Heart left ventricle (tissue), 16 donors: ENCODE measurements around the gene PNKP. TPM values are rescaled to one million over a fixed set of nuclear protein-coding genes. Genes with fewer than 3 reads are reported as not detected.
A peak's percentile ranks its signal among the peaks of the same experiment; 100 is the strongest.

Experiments used
- ATAC-seq, 4 donors: fragments of 200-7000 bp; cut with Tn5 transposase; one replicate each; pipeline ENCODE4 v1.9.1; 2020 to 2022; ENCODE audit warnings: moderate library complexity in 4 of 4, mild to moderate bottlenecking in 3 of 4, moderate number of reproducible peaks in 1 of 4
- DNase-seq, 5 donors: peaks; one replicate each; pipeline ENCODE4 v3.0.0-alpha.2; 2020
- H3K27ac ChIP-seq, 12 donors: fragments of 200-600 bp; sonication (generic) in 4 of 12; one replicate each; pipeline versions ENCODE4 v1.5.0 to v1.8.0; 2016 to 2022; ENCODE audit warnings: mild to moderate bottlenecking in 2 of 12
- H3K27me3 ChIP-seq, 9 donors: fragments of 200-600 bp; sonication (generic) in 2 of 9; one replicate each; pipeline versions ENCODE4 v1.5.1 to v1.8.0; 2016 to 2022; ENCODE audit warnings: mild to moderate bottlenecking in 3 of 9
- H3K36me3 ChIP-seq, 9 donors: fragments of 200-600 bp; sonication (generic) in 2 of 9; one replicate each; pipeline versions ENCODE4 v1.5.0 to v1.8.0; 2018 to 2022; ENCODE audit warnings: mild to moderate bottlenecking in 2 of 9
- H3K4me1 ChIP-seq, 12 donors: fragments of 200-600 bp; sonication (generic) in 4 of 12; one replicate each; pipeline versions ENCODE4 v1.5.0 to v1.8.0; 2016 to 2022; ENCODE audit warnings: mild to moderate bottlenecking in 3 of 12
- H3K4me3 ChIP-seq, 12 donors: fragments of 200-600 bp; sonication (generic) in 4 of 12; one replicate each; pipeline versions ENCODE4 v1.5.0 to v1.8.0; 2017 to 2022; ENCODE audit warnings: mild to moderate bottlenecking in 9 of 12, moderate library complexity in 4 of 12
- H3K9me3 ChIP-seq, 12 donors: fragments of 200-600 bp; sonication (generic) in 4 of 12; one replicate each; pipeline versions ENCODE4 v1.5.0 to v1.8.0; 2016 to 2022; ENCODE audit warnings: mild to moderate bottlenecking in 1 of 12
- POLR2A ChIP-seq, 2 donors: fragments of 450-650 bp; IDR thresholded peaks; one replicate each; pipeline ENCODE4 v1.6.1; 2017; ENCODE audit warnings: antibody characterized with exemption in 2 of 2, mild to moderate bottlenecking in 2 of 2, moderate library complexity in 2 of 2
- WGBS, 4 donors: extraction: QIAGEN DNeasy Blood & Tissue Kit in 2 of 4; methylation state at CpG; one replicate each; pipeline versions ENCODE4 v1.1.5 to v1.1.7; 2013 to 2018; 5-methylcytosine and 5-hydroxymethylcytosine counted together
- intact Hi-C, 10 donors: fragments of 100-400 bp; cut with DNase I; formaldehyde crosslinking; loops; one replicate each; pipeline versions ENCODE4 v1.11.1 to v1.14.2; 2022
- polyA plus RNA-seq, 2 donors: library from polyadenylated mRNA; stranded (reverse); fragments of 200-250 nt; gene quantifications; one replicate each; pipeline ENCODE4 v1.2.3, GENCODE V29; 2013
- total RNA-seq, 9 donors: library from RNA; depleted of rRNA in 2 of 9; stranded (reverse); fragments of >200 nt in 2 of 9; fragmentation: NEBNext Ultra II Directional in 3 of 9; extraction: Animal tissue kit (Norgen Biotek cat#: 25700) in 3 of 9; gene quantifications; one replicate each; pipeline versions ENCODE4 v1.1.0 to v1.2.4, GENCODE V29; 2016 to 2023
- TF ChIP-seq, protein P1 (sequence below), 12 donors: fragments of 200-600 bp; sonication (generic) in 4 of 12; IDR thresholded peaks; one replicate each; pipeline versions ENCODE4 v1.5.0 to v1.8.0; 2018 to 2022; ENCODE audit warnings: antibody characterized with exemption in 12 of 12, mild to moderate bottlenecking in 5 of 12
- donor health status: ischemic (EF 13 %, LVEDD 7.1; RV severe dilation, severe dysfunction).
- donor health status: healthy with polysubstance abuse.
- donor health status: DM: no; HTN: yes; CAD: no.
- donor health status: DM: no; HTN: no; CAD: no.
- donor health status: ischemic (EF 25% LVEDD 6.9; RV normal size, moderate dysfunction).
- donor health status: ischemic (EF 25% LVEDD 5.7; RV mildly dilated, moderate dysfunction).
- donor health status: healthy.
- donor health status: DM: yes; HTN: yes; CAD: no.
- donor health status: ischemic (EF 35%, LVEDD 5.7; RV mildly dilated, moderate dysfunction).
- donor health status: nonischemic (EF 11% LVEDD 7.7; RV severe dilation, severe dysfunction).
- donor health status: DM: yes; HTN: yes; CAD: no.
- donor health status: PGD.
- donor health status: ischemic (EF 29% LVEDD 5.4; RV normal size, mild dysfunction).
- donor health status: nonischemic (EF 23%, LVEDD 6.1; RV moderate dilation, normal function).

PNKP gene
- total and polyA plus RNA-seq, 11 donors = 26.6 to 57.0 (median 36.8) TPM

GRCh38 chr19:49881186-49881585 lies 13.8 kb upstream of the PNKP start:
- peaks cover 8 to 78% (median 72%) of the 10 kb centered on the region in 9 donors for H3K36me3 ChIP-seq
- H3K27ac ChIP-seq = no peak overlapping the region
- peaks cover 0 to 16% (median 9%) of the 10 kb centered on the region in 12 donors for H3K4me1 ChIP-seq
- no peaks in the 10 kb centered on the region for H3K9me3 ChIP-seq
- 92 to 98% (median 95%) methylated on average over 17 of the region's 17 CpGs for WGBS, 4 donors
- H3K27me3 ChIP-seq = no peaks in the 10 kb centered on the region
- no peak overlapping the region for H3K4me3 ChIP-seq
- DNase-seq = peak in 1 of 5 donors; percentile 44
- TF ChIP-seq, protein P1, sequence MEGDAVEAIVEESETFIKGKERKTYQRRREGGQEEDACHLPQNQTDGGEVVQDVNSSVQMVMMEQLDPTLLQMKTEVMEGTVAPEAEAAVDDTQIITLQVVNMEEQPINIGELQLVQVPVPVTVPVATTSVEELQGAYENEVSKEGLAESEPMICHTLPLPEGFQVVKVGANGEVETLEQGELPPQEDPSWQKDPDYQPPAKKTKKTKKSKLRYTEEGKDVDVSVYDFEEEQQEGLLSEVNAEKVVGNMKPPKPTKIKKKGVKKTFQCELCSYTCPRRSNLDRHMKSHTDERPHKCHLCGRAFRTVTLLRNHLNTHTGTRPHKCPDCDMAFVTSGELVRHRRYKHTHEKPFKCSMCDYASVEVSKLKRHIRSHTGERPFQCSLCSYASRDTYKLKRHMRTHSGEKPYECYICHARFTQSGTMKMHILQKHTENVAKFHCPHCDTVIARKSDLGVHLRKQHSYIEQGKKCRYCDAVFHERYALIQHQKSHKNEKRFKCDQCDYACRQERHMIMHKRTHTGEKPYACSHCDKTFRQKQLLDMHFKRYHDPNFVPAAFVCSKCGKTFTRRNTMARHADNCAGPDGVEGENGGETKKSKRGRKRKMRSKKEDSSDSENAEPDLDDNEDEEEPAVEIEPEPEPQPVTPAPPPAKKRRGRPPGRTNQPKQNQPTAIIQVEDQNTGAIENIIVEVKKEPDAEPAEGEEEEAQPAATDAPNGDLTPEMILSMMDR (IDR thresholded peaks at IDR 0.05) = no peak
- no peak for TF ChIP-seq POLR2A (IDR thresholded peaks at IDR 0.05)
- ATAC-seq = no peak
- intact Hi-C loops = no loop called here

- intact Hi-C loops = no loop called here
- Histone ChIP-seq H3K27me3 (no peaks in the 10 kb centered on the region), H3K36me3 (peaks cover 8 to 69% (median 63%) of the 10 kb centered on the region in 9 donors), H3K4me1 (peaks cover 0 to 23% (median 14%) of the 10 kb centered on the region in 12 donors), H3K4me3 (no peak overlapping the region), H3K27ac (no peak overlapping the region), H3K9me3 (no peaks in the 10 kb centered on the region)
- WGBS, 4 donors = 88 to 94% (median 91%) methylated on average over 9 to 10 of the region's 10 CpGs
- no peak for ATAC-seq
- TF ChIP-seq POLR2A (IDR thresholded peaks at IDR 0.05) = no peak
- TF ChIP-seq, protein P1 (IDR thresholded peaks at IDR 0.05) = no peak
- no peak for DNase-seq
Observed at GRCh38 chr19:49880162-49880869, 12.9 kb upstream of the PNKP start.

DNA sequence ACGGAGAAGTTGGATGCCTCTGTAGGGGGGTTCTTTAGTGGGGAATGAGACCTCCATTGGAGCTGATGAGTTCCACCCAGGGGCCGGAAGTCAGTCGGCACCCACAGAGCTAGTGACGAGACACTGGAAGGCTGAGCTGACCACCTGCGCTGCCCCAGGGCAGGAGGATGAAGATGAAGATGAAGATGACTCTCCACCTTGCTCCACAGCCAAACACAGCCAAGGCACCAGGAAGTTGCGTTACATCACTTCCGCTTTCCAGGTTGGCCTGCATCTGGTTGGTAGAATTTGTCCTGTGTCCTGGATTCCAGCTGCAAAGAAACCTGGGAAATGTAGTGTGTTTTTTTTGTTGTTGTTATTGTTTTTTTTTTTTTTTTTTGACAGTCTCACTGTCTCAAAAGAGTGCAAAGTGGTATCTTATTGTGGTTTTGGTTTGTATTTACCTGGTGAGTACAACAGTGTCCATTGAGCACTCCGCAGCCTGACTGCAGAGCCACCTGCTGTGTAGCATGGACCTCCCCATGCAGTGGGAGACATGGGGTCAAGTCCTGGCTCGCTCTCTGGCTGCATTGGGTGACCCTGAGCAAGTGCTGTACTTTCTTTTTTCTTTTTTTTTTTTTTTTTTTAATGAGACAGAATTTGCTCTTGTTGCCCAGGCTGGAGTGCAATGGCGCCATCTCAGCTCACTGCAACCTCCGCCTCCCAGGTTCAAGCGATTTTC lies 12.0 kb upstream of the PNKP start:
- Histone ChIP-seq H3K4me3 (no peak overlapping the region), H3K9me3 (no peaks in the 10 kb centered on the region), H3K4me1 (peaks cover 0 to 28% (median 19%) of the 10 kb centered on the region in 12 donors), H3K27ac (no peak overlapping the region), H3K36me3 (peaks cover 8 to 61% (median 54%) of the 10 kb centered on the region in 9 donors), H3K27me3 (no peaks in the 10 kb centered on the region)
- TF ChIP-seq, protein P1 (IDR thresholded peaks at IDR 0.05) = no peak
- TF ChIP-seq POLR2A (IDR thresholded peaks at IDR 0.05) = no peak
- no peak for ATAC-seq
- 93 to 97% (median 97%) methylated on average over 12 of the region's 12 CpGs for WGBS, 4 donors
- no peak for DNase-seq
- intact Hi-C loops = loop anchor here in 3 of 10 donors (5.0 kb wide), 4 partner anchors 48 to 382 kb away; partner anchors contain the start of genes ADM5 (in 1 of the 3), AP2A1 (in 1 of the 3), ATF5 (in 1 of the 3) and NUP62 (in 1 of the 3)

- Histone ChIP-seq H3K27me3 (no peaks in the 10 kb centered on the region), H3K9me3 (no peaks in the 10 kb centered on the region), H3K4me3 (peak overlapping the region in 7 of 12 donors; percentile 78 to 98 (median 85)), H3K36me3 (peaks cover 2 to 58% (median 48%) of the 10 kb centered on the region in 9 donors), H3K27ac (peak overlapping the region in 4 of 12 donors; percentile 97 to 100 (median 100)), H3K4me1 (peaks cover 0 to 28% (median 19%) of the 10 kb centered on the region in 12 donors)
- no peak for TF ChIP-seq POLR2A (IDR thresholded peaks at IDR 0.05)
- TF ChIP-seq, protein P1 (IDR thresholded peaks at IDR 0.05) = no peak
- DNase-seq (no peak), ATAC-seq (no peak)
- intact Hi-C loops = loop anchor here in 3 of 10 donors (5.0 kb wide), 4 partner anchors 49 to 381 kb away; partner anchors contain the start of genes ADM5 (in 1 of the 3), AP2A1 (in 1 of the 3), ATF5 (in 1 of the 3) and NUP62 (in 1 of the 3)
- WGBS, 4 donors = 86 to 88% (median 86%) methylated on average over 9 of the region's 9 CpGs
Observed at GRCh38 chr19:49878744-49879070, 11.3 kb upstream of the PNKP start.
